ENCODE measurements around the gene SZT2.

DNA sequence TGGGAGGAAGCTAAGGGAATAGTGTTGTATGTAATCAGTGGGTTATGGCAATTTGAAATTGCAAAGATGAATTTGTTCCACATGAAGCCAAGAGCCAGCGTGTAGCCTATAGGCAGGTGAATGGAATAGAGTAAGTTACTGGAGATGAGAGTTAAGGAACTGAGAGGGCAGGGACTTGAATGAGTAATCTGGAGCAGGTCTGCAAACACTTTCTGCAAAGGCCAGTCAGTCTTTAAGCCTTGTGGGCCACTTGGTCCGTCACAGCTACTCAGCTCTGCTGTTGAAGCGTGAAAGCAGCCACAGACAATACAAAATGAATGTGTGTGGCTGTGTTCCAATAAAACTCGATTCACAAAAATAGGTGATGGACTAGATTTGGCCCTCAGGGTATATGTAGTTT lies 29.2 kb downstream of the SZT2 start:
- TF ChIP-seq, protein P1, sequence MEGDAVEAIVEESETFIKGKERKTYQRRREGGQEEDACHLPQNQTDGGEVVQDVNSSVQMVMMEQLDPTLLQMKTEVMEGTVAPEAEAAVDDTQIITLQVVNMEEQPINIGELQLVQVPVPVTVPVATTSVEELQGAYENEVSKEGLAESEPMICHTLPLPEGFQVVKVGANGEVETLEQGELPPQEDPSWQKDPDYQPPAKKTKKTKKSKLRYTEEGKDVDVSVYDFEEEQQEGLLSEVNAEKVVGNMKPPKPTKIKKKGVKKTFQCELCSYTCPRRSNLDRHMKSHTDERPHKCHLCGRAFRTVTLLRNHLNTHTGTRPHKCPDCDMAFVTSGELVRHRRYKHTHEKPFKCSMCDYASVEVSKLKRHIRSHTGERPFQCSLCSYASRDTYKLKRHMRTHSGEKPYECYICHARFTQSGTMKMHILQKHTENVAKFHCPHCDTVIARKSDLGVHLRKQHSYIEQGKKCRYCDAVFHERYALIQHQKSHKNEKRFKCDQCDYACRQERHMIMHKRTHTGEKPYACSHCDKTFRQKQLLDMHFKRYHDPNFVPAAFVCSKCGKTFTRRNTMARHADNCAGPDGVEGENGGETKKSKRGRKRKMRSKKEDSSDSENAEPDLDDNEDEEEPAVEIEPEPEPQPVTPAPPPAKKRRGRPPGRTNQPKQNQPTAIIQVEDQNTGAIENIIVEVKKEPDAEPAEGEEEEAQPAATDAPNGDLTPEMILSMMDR (conservative IDR thresholded peaks at IDR 0.05; ENCODE audit: low read depth, low read length) = no peak
- no peak for TF ChIP-seq EZH2 (IDR thresholded peaks at IDR 0.05; ENCODE audit: borderline replicate concordance, low read depth, low read length, poor library complexity, severe bottlenecking)
